H54 (cell line): ENCODE measurements around the gene CEP250.

ENCODE experiments used
- DNase-seq: peaks from one replicate; pipeline ENCODE4 v3.0.0; 2011; ENCODE audit warnings: low spot score, mixed read lengths; ENCODE audit not compliant: insufficient read length
- FAIRE-seq: peaks from 3 replicates; lab custom pipeline; 2011; peaks lifted over from hg19 to GRCh38; lab: Jason Lieb, UNC
- POLR2A ChIP-seq: IDR thresholded peaks from 2 replicates; pipeline ENCODE4 v1.6.1; 2011; ENCODE audit warnings: low read depth, mild to moderate bottlenecking, low read length

The CEP250 gene

DNA sequence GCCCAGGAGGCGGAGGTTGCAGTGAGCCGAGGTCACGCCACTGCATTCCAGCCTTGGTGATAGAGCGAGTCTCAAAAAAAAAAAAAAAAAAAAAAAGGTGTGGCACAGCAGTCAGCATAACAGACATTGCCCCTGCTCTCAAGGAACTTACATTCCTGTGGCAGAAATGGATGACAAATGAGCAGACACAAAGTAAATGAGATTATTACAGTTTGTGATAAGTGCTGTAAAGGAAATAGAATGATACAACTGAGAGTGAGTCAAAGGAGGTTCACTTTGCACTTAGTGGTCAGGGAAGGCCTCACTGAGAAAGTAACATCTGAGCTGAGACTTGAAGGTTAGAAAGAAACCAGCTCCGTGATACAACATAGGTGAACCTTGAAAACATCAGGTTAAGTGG lies 36.4 kb downstream of the CEP250 start:
- no peak for FAIRE-seq
- DNase-seq: no peak

DNA sequence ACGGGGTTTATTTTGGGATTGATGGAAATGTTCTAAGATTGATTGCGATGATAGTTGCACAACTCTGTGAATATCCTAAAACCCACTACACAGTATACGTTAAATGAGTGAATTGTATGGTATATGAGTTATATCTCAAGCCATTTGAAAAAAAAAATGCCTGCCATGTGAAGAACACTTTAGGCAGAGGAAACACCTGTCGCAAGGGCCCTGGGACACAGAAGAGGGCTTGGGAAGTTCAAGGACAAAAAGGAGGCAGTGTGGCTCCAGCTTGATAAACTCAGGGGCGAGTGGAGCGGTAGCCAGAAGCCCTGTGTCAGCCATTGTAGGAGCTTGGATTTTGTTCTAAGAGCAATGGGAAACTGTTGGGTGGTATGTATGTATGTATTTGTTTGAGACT lies 37.0 kb downstream of the CEP250 start:
- DNase-seq (no peak), FAIRE-seq (no peak)
- no peak for TF ChIP-seq POLR2A

More for the DNA sequence above, 36.4 kb downstream of the CEP250 start:
- no peak for TF ChIP-seq POLR2A

DNA sequence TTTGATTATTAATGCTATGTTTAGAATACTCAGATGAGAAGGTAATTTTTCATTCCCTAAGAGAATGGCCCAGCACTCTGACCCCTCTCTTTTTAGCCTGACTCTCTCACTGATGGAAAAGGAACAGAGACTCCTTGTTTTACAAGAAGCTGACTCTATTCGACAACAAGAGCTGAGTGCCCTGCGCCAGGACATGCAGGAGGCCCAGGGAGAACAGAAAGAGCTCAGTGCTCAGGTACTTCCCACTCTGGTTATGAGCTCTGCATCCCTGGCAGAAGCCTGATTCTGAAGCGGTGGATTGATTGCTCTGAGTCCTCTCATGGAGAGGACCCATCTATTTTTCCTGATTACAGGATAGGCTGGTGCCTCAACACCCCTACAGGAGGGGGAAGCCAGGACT lies 41.1 kb downstream of the CEP250 start:
- TF ChIP-seq POLR2A: no peak
- FAIRE-seq: no peak
- DNase-seq: no peak

DNA sequence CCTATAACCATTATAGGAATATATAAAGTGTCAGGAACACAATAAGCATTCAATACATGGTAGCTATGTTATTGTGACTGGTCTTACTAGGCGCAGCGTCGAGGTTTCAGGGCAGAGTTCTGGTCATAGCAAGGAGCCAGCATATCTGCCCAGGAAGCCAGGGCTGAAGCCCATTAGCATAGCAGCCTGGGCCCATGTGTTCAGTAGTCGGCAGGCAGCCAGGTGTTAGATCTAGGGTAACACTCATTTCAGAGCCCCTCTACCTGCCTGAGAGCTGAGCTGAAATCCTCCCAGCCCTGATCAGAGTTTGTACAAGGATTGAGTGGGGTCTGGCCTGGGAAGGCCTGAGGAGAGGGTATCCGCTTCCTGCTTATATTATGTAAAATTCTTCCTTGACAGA lies 41.9 kb downstream of the CEP250 start:
- TF ChIP-seq POLR2A: no peak
- DNase-seq: no peak
- FAIRE-seq: no peak

DNA sequence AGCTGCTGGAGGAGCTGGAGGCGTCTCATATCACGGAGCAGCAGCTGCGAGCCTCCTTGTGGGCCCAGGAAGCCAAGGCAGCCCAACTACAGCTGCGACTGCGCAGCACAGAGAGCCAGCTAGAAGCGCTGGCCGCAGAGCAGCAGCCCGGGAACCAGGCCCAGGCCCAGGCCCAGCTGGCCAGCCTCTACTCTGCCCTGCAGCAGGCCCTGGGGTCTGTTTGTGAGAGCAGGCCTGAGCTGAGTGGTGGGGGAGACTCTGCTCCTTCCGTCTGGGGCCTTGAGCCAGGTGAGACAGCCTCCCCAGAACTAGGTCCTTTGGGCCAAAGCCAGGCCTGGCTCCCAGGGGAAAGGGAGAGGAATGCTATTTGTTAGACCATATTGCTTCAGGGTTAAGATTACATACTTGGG lies 42.4 kb downstream of the CEP250 start:
- no peak for FAIRE-seq

DNA sequence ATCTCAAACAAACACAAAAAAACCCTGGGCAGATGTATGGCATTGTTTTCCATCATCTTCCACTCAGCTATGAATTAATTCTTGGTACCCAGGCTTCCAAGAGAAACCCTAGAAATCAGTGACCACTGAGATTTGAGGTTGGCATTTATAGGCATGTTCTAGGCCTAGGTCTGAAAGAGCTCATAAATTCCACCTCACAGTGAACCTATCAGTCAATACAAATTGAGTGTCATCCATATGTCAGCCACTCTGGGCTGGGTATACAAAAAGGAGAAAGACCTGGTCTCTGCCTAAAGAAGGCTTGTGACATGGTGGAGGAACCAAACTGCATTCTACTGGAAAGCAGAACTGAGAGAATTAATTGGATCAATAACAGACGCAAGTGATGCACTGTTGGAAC lies 43.9 kb downstream of the CEP250 start:
- TF ChIP-seq POLR2A: no peak
- FAIRE-seq (no peak), DNase-seq (no peak)

More for the DNA sequence above, 42.4 kb downstream of the CEP250 start:
- TF ChIP-seq POLR2A: no peak
- no peak for DNase-seq

DNA sequence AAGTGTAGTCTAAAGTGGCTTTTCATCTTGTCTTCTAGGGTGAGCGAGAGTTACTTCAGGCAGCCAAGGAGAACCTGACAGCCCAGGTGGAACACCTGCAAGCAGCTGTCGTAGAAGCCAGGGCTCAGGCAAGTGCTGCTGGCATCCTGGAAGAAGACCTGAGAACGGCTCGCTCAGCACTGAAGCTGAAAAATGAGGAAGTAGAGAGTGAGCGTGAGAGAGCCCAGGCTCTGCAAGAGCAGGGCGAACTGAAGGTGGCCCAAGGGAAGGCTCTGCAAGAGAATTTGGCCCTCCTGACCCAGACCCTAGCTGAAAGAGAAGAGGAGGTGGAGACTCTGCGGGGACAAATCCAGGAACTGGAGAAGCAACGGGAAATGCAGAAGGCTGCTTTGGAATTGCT lies 47.0 kb downstream of the CEP250 start:
- no peak for FAIRE-seq
- DNase-seq: no peak
- TF ChIP-seq POLR2A: no peak

DNA sequence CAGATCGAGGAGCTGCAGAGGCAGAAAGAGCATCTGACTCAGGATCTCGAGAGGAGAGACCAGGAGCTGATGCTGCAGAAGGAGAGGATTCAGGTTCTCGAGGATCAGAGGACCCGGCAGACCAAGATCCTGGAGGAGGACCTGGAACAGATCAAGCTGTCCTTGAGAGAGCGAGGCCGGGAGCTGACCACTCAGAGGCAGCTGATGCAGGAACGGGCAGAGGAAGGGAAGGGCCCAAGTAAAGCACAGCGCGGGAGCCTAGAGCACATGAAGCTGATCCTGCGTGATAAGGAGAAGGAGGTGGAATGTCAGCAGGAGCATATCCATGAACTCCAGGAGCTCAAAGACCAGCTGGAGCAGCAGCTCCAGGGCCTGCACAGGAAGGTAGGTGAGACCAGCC lies 47.9 kb downstream of the CEP250 start:
- no peak for TF ChIP-seq POLR2A
- no peak for DNase-seq
- no peak for FAIRE-seq

DNA sequence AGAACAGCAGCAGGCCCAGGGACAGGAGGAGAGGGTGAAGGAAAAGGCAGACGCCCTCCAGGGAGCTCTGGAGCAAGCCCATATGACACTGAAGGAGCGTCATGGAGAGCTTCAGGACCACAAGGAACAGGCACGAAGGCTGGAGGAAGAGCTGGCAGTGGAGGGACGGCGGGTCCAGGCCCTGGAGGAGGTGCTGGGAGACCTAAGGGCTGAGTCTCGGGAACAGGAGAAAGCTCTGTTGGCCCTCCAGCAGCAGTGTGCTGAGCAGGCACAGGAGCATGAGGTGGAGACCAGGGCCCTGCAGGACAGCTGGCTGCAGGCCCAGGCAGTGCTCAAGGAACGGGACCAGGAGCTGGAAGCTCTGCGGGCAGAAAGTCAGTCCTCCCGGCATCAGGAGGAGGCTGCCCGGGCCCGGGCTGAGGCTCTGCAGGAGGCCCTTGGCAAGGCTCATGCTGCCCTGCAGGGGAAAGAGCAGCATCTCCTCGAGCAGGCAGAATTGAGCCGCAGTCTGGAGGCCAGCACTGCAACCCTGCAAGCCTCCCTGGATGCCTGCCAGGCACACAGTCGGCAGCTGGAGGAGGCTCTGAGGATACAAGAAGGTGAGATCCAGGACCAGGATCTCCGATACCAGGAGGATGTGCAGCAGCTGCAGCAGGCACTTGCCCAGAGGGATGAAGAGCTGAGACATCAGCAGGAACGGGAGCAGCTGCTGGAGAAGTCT lies 48.6 kb downstream of the CEP250 start:
- TF ChIP-seq POLR2A: no peak
- no peak for DNase-seq
- FAIRE-seq: no peak

DNA sequence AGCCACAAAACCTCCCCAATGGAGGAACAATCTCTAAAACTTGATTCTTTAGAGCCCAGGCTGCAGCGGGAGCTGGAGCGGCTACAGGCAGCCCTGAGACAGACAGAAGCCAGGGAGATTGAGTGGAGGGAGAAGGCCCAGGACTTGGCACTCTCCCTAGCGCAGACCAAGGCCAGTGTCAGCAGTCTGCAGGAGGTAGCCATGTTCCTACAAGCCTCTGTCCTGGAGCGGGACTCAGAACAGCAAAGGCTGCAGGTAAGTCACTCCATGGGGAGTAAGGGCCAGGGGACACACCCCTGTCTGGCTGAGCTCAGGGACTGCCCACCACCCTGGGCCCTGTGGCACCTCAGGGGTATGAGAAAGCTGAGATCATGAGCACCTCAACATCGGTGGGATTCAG lies 49.4 kb downstream of the CEP250 start:
- DNase-seq (no peak), FAIRE-seq (no peak)
- TF ChIP-seq POLR2A: no peak

DNA sequence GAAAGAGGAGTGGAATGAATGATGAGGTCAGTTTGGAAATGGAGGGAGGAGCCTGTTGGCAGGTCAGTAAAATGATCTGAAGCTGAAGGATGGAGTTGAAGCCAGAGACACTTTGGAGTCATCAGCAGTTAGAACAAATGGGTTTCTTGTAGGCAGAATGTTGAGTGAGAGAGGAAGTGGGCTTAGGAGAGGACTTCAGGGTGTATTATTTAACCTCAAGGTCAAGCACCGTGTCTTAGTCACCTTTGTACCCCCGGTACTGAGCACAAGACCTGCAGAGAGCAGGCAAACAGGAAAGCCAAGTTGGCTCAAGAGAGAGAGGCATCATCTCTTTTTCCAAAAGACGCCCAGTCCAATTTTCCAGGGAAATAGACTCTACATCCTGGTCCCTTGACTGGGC lies 50.8 kb downstream of the CEP250 start:
- no peak for FAIRE-seq

DNA sequence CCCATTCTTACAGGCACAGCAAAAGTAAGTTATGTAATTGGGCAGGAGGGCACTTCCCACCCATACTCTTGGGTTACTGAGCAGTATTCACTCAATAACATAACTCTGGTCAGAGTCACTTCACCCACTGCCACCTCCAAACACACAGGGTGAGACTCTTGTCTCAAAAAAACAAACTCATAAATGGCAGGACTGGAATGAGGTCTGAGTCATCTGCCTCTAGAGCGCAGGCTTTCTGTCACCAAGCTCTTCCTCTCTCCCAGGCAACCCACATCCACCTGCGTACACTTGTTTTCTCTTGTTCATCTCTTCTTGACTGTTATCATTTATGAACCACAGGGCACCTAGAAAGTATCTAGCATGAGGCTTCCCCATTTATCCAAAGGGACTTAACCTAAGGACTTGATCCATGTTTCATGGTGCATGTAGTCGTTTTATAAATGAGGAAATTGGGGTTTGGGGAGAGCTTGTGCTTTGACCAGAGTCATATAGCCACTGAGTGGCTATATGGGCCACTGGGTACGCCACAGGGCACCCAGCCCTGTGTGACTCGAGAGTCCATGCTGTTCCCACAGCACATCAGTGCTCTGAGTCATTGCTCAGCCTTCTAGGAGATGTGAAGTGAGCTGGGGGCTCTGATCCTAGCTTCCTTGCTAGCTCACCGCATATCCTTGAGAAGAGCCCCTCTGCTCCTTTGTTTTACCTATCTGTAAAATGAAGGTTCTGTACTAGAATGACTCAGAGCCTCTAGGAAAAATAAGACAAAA lies 51.7 kb downstream of the CEP250 start:
- DNase-seq: peak; percentile 43
- TF ChIP-seq POLR2A: no peak
- FAIRE-seq: no peak

More for the DNA sequence above, 50.8 kb downstream of the CEP250 start:
- no peak for DNase-seq
- TF ChIP-seq POLR2A: no peak

DNA sequence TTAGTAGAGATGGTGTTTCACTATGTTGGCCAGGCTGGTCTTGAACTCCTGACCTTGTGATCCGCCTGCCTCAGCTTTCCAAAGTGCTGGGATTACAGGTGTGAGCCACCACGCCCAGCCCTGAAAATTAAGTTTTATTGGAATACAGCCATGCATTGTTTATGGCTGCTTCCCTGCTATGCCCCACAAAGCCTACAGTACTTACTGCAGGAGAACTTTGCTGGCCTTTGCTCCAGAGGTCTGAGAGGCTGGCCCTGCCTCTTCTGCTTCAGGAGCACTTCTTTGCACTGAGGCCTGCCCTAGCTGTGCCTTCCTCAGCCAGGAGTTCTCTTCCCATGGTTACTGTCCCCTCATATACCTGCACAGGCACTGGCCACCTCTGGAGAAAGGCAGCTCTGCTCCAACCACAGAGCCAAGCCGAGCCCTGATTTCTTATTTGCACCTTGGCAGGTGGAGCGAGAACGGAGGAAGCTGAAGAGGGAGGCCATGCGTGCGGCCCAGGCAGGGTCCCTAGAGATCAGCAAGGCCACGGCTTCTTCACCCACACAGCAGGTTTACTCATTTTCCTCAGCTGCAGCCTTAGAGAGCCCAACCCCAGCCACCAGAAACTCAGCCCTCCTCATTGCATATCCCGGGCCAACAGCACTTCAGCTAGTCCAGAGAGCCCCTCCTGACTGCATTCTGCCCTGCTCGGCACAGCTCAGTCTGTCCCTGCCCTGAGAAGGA lies 53.3 kb downstream of the CEP250 start:
- no peak for FAIRE-seq
- TF ChIP-seq POLR2A: no peak
- no peak for DNase-seq
